ENCODE data around the gene LILRA1. TPM values are rescaled to one million over a fixed set of nuclear protein-coding genes. Genes with fewer than 3 reads are reported as not detected.

Gene LILRA1
- total RNA-seq, 1 donor from 2014 or later, result not detected

DNA sequence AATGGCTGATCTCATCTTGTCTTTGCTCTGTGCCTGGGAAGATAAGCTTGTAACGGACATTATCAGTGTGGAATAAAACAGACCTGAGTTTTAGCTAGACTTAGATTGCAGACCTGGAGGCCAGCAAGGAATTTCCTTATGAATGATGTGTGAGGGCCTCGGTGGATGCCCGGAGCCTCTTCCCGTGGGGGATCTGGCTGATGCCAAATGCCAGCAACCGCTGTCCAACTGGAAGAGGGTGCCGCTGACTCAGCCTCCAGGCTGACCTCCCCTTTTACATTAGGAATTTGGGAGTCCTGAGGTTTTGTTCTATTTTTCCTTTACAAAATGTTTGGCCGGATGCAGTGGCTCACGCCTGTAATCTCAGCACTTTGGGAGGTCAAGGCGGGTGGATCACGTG lies 39.4 kb upstream of the LILRA1 start:
- H3K36me3 Mint-ChIP-seq (ENCODE audit: insufficient read depth), result peaks cover 5% of the 10 kb centered on the region
- H3K27me3 Mint-ChIP-seq, result no peaks in the 10 kb centered on the region
- TF ChIP-seq, protein P1, sequence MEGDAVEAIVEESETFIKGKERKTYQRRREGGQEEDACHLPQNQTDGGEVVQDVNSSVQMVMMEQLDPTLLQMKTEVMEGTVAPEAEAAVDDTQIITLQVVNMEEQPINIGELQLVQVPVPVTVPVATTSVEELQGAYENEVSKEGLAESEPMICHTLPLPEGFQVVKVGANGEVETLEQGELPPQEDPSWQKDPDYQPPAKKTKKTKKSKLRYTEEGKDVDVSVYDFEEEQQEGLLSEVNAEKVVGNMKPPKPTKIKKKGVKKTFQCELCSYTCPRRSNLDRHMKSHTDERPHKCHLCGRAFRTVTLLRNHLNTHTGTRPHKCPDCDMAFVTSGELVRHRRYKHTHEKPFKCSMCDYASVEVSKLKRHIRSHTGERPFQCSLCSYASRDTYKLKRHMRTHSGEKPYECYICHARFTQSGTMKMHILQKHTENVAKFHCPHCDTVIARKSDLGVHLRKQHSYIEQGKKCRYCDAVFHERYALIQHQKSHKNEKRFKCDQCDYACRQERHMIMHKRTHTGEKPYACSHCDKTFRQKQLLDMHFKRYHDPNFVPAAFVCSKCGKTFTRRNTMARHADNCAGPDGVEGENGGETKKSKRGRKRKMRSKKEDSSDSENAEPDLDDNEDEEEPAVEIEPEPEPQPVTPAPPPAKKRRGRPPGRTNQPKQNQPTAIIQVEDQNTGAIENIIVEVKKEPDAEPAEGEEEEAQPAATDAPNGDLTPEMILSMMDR (IDR thresholded peaks at IDR 0.05; ENCODE audit: unreplicated experiment), result no peak
- no peak overlapping the region for H3K27ac Mint-ChIP-seq
- peaks cover 45% of the 10 kb centered on the region for H3K9me3 Mint-ChIP-seq (ENCODE audit: low read depth)
- no peak for DNase-seq (ENCODE audit: low spot score, unreplicated experiment)
- no peaks in the 10 kb centered on the region for H3K4me1 Mint-ChIP-seq (ENCODE audit: low read depth)
- H3K4me3 Mint-ChIP-seq (ENCODE audit: low read depth), result no peak overlapping the region

DNA sequence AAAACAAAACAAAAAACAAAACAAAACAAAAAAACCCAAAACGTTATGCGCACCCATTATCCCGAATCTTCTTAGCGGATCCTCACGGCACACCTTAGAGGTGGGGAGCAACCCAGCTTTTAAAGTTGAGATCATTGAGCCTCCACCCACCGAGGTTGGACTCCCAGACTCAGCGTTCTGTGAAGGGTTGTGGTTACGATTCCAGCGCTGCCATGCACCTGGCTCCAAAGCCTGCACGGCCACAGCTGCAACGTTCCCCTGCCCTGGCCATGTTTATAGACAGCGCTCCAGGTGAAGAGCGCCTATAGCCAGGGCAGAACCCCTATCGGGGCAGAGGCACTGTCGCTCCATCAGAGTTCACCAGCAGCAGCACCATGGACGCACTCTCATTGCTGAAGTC lies 38.5 kb upstream of the LILRA1 start:
- no peak overlapping the region for H3K4me3 Mint-ChIP-seq (ENCODE audit: low read depth)
- H3K9me3 Mint-ChIP-seq (ENCODE audit: low read depth), result peaks cover 44% of the 10 kb centered on the region
- DNase-seq (ENCODE audit: low spot score, unreplicated experiment), result no peak
- H3K27ac Mint-ChIP-seq, result no peak overlapping the region
- H3K27me3 Mint-ChIP-seq, result no peaks in the 10 kb centered on the region
- TF ChIP-seq, protein P1 (IDR thresholded peaks at IDR 0.05; ENCODE audit: unreplicated experiment), result no peak
- no peaks in the 10 kb centered on the region for H3K4me1 Mint-ChIP-seq (ENCODE audit: low read depth)
- peaks cover 5% of the 10 kb centered on the region for H3K36me3 Mint-ChIP-seq (ENCODE audit: insufficient read depth)

DNA sequence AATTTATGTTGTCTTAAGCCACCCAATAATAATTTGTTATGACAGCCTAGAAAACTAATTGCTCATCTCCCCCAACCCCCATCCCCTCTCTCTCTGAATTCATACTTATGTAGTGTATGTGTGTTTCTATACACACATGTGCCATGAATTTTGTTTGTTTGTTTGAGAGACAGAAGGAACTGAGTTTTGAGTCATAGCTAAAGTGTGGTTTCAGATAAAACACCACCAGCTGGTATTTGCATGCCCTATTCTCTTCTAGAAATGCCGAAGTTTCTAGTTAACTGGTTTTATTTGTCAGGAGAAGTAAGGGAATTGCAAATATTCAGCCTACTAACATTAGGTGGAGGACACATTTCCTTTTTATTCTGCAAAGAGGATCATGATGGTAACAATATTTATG lies 37.2 kb upstream of the LILRA1 start:
- peaks cover 3% of the 10 kb centered on the region for H3K36me3 Mint-ChIP-seq (ENCODE audit: insufficient read depth)
- H3K27ac Mint-ChIP-seq, result no peak overlapping the region
- no peak overlapping the region for H3K4me3 Mint-ChIP-seq (ENCODE audit: low read depth)
- peaks cover 44% of the 10 kb centered on the region for H3K9me3 Mint-ChIP-seq (ENCODE audit: low read depth)
- no peak for DNase-seq (ENCODE audit: low spot score, unreplicated experiment)
- H3K27me3 Mint-ChIP-seq, result no peaks in the 10 kb centered on the region
- TF ChIP-seq, protein P1 (IDR thresholded peaks at IDR 0.05; ENCODE audit: unreplicated experiment), result no peak
- no peaks in the 10 kb centered on the region for H3K4me1 Mint-ChIP-seq (ENCODE audit: low read depth)

DNA sequence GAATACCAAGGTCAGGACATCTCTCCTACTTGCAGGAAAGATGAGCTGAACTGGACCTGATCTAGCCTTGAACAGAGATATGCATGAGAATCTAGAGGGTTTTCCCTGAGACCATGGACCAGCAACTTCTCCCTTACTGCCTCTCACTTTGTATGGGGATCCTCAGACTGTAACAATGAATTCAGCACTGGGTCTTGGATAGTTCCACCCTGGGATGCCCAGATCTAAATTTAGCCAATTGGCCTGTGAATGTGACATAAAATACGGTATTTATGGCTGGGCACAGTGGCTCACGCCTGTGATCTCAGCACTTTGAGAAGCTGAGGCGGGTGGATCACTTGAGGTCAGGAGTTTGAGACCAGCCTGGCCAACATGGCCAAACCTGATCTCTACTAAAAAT lies 35.1 kb upstream of the LILRA1 start:
- TF ChIP-seq, protein P1 (IDR thresholded peaks at IDR 0.05; ENCODE audit: unreplicated experiment), result no peak
- H3K4me1 Mint-ChIP-seq (ENCODE audit: low read depth), result no peaks in the 10 kb centered on the region
- no peaks in the 10 kb centered on the region for H3K36me3 Mint-ChIP-seq (ENCODE audit: insufficient read depth)
- H3K4me3 Mint-ChIP-seq (ENCODE audit: low read depth), result no peak overlapping the region
- H3K27ac Mint-ChIP-seq, result no peak overlapping the region
- DNase-seq (ENCODE audit: low spot score, unreplicated experiment), result no peak
- peaks cover 39% of the 10 kb centered on the region for H3K9me3 Mint-ChIP-seq (ENCODE audit: low read depth)
- H3K27me3 Mint-ChIP-seq, result no peaks in the 10 kb centered on the region

DNA sequence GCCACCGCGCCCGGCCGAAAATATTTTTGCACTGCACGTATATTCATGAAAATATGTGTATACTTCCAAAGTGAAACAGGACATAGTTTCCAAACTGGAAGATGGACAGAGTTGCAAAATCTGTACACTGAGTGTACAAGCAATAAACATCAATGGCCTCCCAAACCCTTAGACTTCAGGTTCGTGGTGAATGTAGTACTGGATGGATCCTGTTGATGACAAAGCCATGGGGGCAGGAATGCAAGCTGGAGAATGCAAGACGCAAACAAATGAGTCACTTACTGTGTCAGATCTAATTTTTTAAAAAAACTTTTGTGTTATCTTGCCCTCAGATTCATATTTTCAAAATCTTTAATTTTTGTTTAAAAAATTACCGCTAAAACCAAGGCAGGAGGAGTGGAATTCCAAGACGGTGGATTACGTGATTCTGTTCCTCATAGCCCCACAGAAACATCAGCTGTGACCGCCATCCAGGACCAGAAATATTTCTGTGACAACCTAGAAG lies 32.5 kb upstream of the LILRA1 start:
- Mint-ChIP-seq H3K4me3 (ENCODE audit: low read depth) (no peak overlapping the region), H3K27me3 (no peaks in the 10 kb centered on the region), H3K27ac (no peak overlapping the region), H3K4me1 (ENCODE audit: low read depth) (no peaks in the 10 kb centered on the region), H3K9me3 (ENCODE audit: low read depth) (peaks cover 35% of the 10 kb centered on the region), H3K36me3 (ENCODE audit: insufficient read depth) (no peaks in the 10 kb centered on the region)
- no peak for DNase-seq (ENCODE audit: low spot score, unreplicated experiment)
- TF ChIP-seq, protein P1 (IDR thresholded peaks at IDR 0.05; ENCODE audit: unreplicated experiment), result no peak

Data from progenitor cell of endocrine pancreas (in vitro differentiated cells).